ENCODE data around the gene RNF7. TPM values are rescaled to one million over a fixed set of nuclear protein-coding genes. Genes with fewer than 3 reads are reported as not detected.
A peak's percentile ranks its signal among the peaks of the same experiment; 100 is the strongest.

Gene RNF7
- total and polyA plus RNA-seq, 9 of the 15 experiments (the other 6 are each of a cell fraction or from before 2014, with no cell fraction given), result 38.8 to 133 (median 80.5) TPM

DNA sequence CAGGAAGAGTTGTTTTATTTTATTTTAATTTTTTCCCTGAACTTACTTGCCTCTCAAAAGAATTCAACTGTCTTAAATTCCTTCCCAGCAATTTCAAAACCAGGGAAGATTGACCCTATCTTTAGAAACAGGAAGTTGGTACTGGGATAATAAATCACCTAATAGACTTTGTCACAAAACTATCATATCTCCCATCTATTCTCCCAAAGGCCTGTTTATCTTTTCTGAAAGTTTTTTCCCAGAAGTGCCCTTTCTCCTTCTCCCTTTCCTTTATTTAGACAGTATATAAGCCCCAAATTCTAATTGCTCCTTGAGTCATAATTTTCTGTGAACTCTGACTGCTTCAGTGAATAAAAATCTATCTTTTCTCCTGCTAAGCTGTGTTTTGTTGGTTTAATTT lies 2.9 kb upstream of the RNF7 start (continued):
- no peak for TF ChIP-seq PBX2 (CRISPR knock-in tag; IDR thresholded peaks at IDR 0.05; ENCODE audit: low read depth)
- TF ChIP-seq PBX2 (tag; conservative IDR thresholded peaks at IDR 0.05; ENCODE audit: low read depth), result peak; percentile 90
- no peak for TF ChIP-seq ZNF583 (CRISPR knock-in tag; IDR thresholded peaks at IDR 0.05)
- TF ChIP-seq, protein P1, sequence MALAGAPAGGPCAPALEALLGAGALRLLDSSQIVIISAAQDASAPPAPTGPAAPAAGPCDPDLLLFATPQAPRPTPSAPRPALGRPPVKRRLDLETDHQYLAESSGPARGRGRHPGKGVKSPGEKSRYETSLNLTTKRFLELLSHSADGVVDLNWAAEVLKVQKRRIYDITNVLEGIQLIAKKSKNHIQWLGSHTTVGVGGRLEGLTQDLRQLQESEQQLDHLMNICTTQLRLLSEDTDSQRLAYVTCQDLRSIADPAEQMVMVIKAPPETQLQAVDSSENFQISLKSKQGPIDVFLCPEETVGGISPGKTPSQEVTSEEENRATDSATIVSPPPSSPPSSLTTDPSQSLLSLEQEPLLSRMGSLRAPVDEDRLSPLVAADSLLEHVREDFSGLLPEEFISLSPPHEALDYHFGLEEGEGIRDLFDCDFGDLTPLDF (CRISPR knock-in tag; IDR thresholded peaks at IDR 0.05), result no peak
- peak; percentile 56 for TF ChIP-seq ETV1 (tag; conservative IDR thresholded peaks at IDR 0.05; ENCODE audit: low read depth)
- TF ChIP-seq, protein P2, sequence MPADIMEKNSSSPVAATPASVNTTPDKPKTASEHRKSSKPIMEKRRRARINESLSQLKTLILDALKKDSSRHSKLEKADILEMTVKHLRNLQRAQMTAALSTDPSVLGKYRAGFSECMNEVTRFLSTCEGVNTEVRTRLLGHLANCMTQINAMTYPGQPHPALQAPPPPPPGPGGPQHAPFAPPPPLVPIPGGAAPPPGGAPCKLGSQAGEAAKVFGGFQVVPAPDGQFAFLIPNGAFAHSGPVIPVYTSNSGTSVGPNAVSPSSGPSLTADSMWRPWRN (IDR thresholded peaks at IDR 0.05; ENCODE audit: low read depth), result peak; percentile 37; the same call in 1 of the 2 replicates
- TF ChIP-seq FOXA3 (CRISPR knock-in tag; conservative IDR thresholded peaks at IDR 0.05 in 1 of 2, IDR thresholded peaks at IDR 0.05 in 1 of 2), result peak in 1 of 2 experiments; percentile 36; a peak in 1 of 4 replicates
- TF ChIP-seq ZNF239 (CRISPR knock-in tag; IDR thresholded peaks at IDR 0.05), result no peak
- TF ChIP-seq, protein P3, sequence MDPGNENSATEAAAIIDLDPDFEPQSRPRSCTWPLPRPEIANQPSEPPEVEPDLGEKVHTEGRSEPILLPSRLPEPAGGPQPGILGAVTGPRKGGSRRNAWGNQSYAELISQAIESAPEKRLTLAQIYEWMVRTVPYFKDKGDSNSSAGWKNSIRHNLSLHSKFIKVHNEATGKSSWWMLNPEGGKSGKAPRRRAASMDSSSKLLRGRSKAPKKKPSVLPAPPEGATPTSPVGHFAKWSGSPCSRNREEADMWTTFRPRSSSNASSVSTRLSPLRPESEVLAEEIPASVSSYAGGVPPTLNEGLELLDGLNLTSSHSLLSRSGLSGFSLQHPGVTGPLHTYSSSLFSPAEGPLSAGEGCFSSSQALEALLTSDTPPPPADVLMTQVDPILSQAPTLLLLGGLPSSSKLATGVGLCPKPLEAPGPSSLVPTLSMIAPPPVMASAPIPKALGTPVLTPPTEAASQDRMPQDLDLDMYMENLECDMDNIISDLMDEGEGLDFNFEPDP (CRISPR knock-in tag; IDR thresholded peaks at IDR 0.05), result no peak
- no peak for TF ChIP-seq BCLAF1 (IDR thresholded peaks at IDR 0.05; ENCODE audit: borderline replicate concordance in 1 of 2, control insufficient read depth in 1 of 2, low read depth in 2 of 2, low read length in 1 of 2)
- TF ChIP-seq SMARCA4 (IDR thresholded peaks at IDR 0.05), result peak; percentile 80
- TF ChIP-seq ZNF436 (CRISPR knock-in tag; IDR thresholded peaks at IDR 0.05), result no peak
- TF ChIP-seq NCOR1 (IDR thresholded peaks at IDR 0.05), result 0 out of 2 replicates have a peak, but pooled peaks have one; percentile 8
- no peak for TF ChIP-seq ADNP (tag; IDR thresholded peaks at IDR 0.05)
- TF ChIP-seq ATF1 (CRISPR knock-in tag; IDR thresholded peaks at IDR 0.05), result no peak
- no peak for TF ChIP-seq ATF1 (tag; IDR thresholded peaks at IDR 0.05)
- TF ChIP-seq CCNT2 (IDR thresholded peaks at IDR 0.05; ENCODE audit: borderline replicate concordance, extremely low read depth, insufficient read length, low read depth, low read length), result peak; percentile 71
- 0 out of 2 replicates have a peak, but pooled peaks have one; percentile 16 for TF ChIP-seq TCF3 (CRISPR knock-in tag; IDR thresholded peaks at IDR 0.05)
- TF ChIP-seq FOXJ2 (tag; IDR thresholded peaks at IDR 0.05), result 0 out of 2 replicates have a peak, but pooled peaks have one; percentile 21
- TF ChIP-seq FOSL1 (tag; conservative IDR thresholded peaks at IDR 0.05), result peak; percentile 47

All from K562 (cell line).